Renal cortical epithelial cell (primary cell): Measurements from ENCODE around the gene MLPH. TPM values are rescaled to one million over a fixed set of nuclear protein-coding genes. Genes with fewer than 3 reads are reported as not detected.
A peak's percentile ranks its signal among the peaks of the same experiment; 100 is the strongest.

Source experiments
- DNase-seq: peaks from one replicate; pipeline ENCODE4 v3.0.0-alpha.2; 2011; ENCODE audit warnings: low read depth
- total RNA-seq: library from RNA; depleted of rRNA; stranded (reverse); fragments of >200 nt; gene quantifications from 2 replicates; pipeline ENCODE4 v1.2.3, GENCODE V29; 2014

The MLPH gene
- total RNA-seq, 1 donor from 2014 or later, result 24.6 TPM

DNA sequence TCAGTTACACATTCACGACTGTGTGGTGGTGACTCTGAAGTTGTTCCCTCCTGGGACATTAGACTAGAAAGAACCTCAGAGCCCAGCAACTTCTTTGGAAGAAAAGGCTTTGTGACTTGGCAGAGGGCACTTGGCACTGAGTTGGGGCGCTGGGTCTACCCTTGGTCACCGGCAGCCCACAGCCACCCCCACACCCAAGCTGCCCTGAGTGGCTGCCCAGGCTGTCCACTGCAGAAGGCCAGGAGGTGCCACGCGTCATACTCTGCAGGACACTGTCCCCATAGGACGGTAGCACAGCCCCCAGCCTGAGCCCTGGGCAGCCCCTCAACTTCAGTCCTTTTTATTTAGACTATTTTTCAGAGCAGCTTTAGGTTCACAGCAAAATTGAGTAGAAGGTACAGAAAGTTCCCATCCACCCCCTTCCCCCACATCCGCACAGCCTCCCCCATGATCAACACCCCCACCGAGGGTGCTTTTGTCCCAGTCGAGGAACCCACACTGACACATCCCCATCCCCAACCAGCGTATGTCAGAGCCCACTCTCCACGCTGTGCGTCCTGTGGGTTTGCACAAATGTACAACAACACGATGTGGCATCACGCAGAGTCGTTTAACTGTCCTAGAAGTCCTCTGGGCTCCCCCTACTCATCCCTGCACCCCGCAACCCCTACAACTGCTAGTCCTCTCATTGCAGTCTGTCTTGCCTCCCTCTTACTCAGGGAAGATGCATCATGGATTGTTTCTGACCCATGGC lies 80.4 kb downstream of the MLPH start:
- no peak for DNase-seq

DNA sequence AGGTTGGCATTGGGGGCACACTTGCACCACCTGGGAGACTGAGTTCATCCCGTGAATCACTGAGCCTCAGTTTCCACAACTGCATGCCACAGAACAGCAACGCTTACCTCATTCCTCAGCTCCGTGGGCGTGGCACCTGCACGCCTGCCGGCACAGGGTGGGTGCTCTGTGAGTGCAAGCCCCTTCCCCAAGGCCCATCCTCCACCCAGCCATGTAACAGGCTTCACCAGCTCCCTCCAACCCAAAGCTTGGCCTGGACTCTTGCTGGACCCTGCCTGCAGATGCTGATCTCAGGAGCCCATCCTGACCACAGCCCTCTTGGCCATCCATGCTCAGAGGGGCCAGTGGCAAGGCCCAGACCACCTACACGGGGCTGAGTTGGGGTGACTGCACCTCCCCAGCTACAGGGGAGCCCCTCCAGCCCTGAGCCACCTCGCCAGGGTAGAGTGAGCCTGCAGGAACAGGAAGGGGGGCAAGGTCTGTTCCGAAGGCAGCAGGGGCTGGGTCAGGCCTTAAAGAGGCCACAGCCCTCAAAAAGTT lies 81.1 kb downstream of the MLPH start:
- DNase-seq, result no peak

DNA sequence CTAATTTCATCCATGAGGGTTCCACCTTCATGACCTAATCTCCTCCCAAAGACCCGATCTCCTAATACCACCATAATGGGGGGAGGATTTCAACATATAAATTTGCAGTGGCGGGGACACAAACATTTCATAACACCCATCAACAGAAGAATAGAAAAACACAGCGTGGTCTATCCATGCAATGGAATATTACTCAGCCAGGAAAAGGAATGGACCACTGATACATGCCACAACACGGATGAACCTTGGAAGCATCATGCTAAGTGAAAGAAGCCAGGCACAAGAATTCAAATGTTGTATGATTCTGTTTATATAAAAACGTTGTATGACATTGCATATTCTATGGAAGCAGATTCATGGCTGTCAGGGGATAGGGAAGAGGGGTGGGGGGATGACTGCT lies 82.0 kb downstream of the MLPH start:
- DNase-seq, result no peak

DNA sequence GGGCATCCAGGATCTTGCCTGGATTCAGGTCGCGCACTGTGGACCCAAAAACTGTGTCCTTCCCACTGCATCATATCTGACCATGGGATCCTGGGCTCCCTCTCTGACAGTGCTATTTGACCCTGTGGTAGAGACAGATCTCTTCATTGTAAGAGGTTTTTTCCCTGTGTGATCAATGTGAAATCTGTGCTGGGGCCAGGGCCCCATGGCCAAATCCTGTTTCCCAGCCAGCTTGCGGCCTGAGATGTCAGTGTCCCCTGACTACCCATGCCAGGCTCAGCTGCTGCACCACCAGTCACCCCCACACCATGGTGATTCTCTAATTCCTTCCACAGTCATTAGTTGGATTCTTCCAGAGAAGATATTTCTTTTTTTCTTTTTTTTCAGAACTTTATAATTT lies 82.8 kb downstream of the MLPH start:
- DNase-seq, result no peak

DNA sequence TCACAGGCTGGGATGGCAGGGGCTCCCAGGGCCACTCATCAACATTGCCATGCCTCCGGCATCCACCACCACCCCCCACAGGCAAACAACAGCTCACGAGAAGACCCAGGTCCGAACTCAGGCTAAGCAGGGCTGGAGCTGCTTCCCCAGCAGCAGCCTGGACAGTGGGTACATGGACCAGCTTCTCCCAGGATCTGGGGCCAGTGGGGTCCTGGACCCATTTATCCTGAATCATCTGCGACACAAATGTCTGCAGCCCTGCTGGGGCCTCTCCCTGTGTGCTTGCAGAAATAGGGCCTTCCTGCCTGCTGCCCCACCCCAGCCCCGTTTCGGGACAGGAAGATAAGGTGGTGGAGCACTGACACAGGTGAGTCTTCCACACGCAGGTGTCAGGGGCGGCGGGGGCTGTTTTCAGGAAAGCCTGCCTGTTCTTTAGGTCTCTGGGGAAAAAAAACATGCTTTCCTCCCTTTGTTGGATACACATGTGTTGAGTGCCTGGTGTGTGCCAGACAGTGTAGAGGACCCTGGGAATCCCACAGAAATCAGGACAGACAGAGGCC lies 83.8 kb downstream of the MLPH start:
- no peak for DNase-seq

DNA sequence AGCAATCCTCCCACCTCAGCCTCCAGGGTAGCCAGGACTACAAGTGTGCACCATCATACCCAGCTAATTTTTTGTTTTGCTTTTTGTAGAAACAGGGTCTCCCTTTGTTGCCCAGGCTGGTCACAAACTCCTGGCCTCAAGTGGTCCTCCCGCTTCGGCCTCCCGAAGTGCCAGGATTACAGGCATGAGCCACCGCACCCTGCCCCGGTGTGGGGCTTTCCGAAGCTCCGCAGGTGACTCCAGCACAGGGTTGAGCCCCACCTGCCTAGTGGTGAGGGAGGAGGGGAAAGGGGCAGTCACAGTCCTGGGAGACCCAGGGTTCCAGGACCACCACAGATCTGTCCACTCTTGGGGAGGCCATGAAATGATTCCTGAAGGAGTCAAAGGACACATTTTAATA lies 84.5 kb downstream of the MLPH start:
- DNase-seq, result no peak

DNA sequence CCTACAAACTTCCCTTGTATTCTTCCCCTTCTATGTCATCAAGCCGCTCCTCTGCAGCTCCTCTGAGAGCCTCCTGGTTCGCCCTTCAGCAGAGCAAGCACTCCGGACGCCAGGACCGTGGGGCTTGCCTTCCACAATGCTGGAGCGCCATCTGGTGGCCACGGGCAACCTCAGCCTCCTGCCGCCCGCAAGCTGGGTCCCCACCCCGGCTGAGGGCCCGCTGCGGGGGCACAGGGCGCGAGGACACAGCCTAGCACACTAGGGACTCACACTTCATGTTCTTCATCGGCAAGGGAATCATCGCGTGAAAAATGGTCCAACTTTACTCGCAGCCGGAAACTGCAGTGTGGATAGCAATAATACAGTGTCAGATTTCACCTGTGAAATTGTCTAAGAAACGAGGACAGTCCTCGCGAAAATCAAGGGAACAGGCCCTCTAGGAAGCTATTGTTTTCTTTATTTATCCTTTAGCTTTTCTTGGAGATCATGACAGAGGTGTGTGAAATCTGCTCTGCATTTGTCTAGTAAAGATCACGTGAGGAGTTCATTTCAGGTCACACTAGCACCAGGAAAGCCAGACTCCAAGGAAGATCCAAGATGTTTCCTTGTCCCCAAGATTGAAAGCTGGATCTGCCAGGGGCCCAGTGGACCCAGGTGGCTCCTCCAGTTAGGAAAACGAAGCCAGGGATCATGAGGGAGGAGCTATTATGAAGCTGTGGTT lies 85.1 kb downstream of the MLPH start:
- DNase-seq, result peak; percentile 77

DNA sequence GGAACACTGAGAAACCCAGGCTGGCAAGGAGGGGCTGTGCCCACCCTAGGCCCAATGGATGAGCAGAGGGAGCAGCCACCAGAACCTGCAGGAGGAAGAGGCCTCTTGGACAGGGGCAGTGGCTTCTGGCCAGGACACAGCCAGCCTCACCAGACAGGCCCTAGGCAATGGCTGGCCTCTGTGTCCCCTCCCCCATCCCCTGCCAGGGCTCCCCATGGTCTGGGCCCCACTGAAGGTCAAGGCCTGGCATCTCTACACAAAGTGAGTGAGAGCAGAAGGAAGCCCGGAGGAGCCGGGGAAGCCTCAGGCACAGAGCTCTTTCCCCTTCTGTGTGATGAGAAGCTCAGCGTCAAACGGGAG lies 85.7 kb downstream of the MLPH start:
- DNase-seq, result no peak

DNA sequence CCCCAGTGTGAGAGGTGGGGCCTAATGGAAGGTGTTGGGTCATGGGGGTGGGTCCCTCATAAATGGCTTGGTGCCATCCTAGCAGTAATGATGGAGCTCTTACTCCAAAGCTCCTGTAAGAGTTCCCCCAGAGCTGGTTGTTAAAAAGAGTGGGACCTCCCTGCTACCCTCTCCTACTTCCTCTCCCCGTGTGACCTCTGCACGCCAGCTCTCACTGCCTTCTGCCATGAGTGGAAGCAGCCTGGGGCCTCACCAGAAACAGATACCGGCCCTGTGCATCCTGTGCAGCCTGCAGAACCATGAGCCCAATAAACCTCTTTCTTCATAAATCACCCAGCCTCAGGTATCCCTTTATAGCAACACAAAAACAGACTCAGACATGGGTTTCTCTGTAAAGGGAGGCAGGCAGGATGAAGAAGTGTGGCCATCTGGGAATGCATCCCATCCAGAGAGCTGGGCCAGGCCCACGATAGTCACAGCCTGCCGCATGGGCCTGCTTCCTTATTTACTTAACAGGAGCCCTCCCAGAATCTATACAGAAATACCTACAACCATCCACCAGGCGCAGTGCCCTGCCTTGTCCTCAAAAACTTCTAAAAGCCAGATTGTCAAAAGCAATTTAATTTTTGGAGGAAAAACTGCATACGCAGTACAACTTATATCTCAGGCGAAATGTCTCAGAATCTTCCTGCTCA lies 86.8 kb downstream of the MLPH start:
- DNase-seq, result no peak

DNA sequence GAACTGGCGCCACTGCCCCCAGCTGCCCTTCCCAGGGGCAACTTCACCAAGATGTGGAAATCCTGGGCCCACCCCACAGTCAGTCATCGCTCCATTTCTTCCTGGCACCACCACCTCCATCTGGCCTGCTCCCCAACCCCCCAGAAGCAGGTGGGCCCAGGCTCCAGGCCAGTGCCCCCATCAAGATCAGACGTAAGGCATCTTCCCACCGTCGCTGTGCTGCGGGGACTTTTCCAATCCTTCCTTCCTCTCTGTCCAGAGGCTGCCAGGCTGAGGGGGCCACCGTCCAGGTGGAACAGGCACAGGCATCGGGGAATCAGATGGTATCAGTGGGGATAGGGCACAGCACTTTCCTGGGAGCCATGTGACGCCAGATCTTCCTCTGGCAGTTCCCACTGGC lies 87.4 kb downstream of the MLPH start:
- no peak for DNase-seq

DNA sequence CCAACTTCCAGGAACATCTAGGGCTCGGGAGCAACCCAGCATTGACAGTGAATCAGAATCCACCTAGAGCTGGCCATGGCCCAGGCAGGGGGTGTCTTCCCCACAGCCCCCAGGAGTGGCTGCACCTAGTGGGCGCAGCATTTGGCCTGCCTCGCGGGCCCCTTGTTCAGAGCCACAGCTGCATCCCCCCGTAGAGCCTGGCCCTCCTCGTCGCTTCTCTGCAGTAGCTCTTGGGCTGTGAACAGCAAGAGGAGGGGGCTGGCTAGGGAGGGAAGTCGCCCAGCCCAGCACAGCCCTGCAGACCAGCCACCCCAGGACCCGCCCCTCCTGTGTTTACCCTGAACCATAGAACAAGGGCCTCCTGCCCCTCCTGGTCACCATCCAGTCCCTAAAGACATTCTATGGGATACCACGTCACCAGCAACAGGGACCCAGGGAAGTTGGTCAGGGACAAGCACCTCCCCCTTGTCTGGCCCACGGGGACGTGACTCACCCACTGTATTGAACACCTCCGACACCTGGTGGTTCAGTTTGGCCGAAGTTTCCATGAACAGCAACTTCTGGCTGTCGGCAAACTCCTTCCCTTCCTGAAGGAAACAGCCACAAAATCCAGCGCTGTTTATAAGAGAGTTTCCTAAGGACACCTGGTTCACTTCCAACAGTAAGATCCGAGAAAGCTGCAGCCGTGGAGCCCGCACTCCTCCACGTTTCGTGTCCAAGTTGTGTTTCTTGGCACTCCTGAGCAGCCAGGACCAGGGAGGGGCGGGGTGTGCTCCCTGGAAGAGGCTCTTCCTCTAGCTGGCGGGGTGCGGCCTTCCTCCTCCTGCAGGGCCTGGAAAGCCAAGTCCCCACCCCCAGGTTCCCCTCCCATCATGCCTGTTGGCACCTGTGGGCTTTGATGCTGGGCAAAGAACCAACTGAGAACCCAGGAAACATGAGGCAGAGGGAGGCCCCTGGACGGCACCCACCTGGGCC lies 88.1 kb downstream of the MLPH start:
- peak; percentile 27 for DNase-seq

DNA sequence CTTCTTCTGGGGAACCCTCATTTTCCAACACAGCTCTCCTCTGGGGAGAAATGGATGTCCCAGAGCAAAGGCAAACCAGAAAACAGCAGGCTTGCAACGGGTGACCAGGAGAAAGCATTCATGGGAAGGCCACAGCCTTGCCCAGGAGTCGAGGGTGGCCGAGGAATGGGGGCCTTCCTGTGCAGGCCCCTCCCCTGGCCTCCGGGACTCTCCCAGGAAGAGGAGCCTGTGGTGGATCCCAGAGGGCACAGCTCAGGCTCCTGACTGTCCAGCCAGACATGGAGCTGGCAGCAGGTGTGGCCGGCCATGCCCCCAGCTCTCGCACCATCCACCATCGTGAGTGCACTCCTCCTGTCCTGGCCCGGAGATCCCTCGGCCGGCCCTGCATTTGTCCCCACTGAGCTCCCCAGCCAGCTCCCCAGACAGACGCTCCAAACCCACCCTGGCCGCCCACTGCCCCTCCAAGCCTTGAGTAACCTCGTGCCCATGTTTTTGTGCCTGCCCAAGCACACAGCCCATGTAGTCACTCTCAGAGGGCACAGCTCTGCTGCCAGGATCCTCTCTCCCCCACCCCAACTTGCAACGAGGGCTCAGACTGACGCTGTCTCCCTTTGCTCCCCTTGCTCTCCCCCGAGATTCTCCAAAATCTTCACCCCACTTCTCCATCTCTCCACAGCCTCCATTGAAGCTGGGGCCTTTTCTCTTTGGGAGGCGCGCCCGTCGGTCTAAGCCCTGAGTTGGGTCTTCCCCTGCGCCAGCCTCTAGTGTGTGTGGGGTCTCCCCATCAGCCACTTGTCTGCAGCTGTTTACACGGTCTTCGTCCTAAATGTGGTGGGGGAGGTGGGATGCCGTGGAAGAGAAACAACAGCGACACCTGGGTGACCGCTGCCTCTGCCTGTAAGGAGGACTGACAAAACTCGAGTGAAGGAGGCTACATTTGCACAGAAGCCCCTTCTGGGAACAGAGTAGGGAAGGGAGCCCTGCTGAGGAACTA lies 89.1 kb downstream of the MLPH start:
- DNase-seq, result no peak

DNA sequence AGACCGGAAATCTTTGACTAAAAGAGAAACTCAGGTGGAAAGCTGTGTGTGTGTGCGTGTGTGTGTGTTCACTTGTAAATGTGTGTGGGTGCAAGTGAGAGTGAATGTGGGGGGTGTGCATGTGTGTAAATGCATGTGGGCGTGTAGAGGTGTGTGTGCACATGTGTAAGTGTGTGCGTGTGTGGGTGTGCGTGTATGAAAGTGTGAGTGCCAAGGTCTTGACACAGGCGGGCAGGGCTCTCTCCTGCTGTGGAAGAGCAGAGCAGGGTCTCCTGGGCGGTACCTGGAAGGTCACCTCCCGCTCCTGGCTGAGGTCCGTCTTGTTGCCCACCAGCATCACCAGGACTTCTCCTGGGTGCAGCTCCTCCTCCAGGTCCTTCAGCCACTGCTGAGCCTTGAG lies 89.9 kb downstream of the MLPH start:
- DNase-seq, result no peak

DNA sequence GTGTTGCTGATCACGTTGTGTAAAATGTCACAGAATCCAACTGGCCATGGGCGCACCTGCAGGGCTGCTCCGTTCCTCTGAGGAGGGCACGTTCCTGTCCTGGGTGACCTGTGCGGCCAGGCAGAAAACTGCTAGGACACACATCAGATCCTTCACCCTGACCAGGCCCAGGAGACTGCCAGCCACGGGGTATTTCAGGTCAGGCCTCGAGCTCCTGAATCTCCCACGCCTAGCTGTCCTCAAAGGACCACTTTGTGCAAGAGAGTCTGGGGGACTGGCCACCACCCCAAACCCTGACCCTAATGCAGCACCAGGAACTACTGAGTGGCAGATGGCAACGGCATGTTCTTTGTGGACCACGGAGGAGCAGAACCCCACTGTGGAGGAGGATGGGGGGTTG lies 90.4 kb downstream of the MLPH start:
- DNase-seq, result no peak

DNA sequence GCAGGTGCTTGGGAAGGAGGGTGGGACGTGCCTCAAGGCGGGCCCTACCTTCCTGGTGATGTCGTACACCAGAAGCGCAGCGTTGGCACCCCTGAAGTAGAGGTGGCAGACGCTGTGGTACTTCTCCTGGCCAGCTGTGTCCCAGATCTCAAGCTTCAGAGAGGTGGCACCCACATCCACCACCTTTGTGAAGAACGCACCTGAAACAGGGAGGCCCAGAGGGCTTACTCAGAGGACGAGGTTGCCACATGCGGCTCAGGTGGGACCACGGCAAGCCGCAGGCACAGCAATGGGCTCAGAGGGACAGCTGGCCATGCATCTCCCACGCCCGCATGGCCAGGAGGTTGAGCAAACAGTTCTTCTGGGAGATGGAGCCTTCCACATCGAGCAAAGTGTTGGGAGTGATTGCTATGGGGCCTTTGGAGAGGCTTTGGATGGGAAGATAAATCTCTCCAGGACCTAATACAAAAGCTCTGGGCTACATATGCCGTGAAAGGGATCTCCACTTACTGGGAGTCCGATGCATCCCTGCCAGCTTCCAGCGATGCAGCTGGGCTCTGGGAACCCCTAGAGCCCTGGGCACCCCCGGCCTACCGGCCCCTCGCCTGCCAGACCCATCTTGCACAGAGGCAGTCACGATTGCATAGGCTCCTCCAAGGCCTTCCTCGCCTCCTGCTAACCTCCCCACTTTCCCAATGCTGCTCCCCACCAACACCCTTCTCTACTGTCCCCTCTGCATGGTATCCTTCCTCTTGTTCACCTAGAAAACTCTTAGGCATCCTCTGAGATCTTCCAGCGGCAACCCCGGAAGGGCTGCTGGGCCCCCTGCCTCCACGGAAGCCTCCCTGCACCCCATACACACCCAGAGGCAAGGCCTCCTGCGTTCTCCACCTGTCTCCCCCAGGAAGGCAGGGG lies 91.2 kb downstream of the MLPH start:
- DNase-seq, result no peak

DNA sequence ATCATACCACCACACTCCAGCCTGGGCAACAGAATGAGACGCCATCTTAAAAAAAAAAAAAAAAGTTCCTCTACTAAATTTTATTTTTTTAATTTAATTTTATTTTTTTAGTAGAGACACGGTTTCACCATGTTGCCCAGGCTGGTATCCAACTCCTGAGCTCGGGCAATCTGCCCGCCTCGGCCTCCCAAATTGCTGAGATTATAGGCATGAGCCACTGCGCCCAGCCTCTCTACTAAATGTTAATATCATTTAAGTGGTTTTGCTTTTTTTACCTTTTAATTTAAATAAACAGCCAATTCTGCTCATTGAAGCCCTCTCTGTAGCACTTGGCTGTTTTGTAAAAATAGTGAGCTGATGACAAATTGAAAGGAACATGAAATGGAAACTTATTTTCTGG lies 94.3 kb downstream of the MLPH start:
- DNase-seq, result no peak

DNA sequence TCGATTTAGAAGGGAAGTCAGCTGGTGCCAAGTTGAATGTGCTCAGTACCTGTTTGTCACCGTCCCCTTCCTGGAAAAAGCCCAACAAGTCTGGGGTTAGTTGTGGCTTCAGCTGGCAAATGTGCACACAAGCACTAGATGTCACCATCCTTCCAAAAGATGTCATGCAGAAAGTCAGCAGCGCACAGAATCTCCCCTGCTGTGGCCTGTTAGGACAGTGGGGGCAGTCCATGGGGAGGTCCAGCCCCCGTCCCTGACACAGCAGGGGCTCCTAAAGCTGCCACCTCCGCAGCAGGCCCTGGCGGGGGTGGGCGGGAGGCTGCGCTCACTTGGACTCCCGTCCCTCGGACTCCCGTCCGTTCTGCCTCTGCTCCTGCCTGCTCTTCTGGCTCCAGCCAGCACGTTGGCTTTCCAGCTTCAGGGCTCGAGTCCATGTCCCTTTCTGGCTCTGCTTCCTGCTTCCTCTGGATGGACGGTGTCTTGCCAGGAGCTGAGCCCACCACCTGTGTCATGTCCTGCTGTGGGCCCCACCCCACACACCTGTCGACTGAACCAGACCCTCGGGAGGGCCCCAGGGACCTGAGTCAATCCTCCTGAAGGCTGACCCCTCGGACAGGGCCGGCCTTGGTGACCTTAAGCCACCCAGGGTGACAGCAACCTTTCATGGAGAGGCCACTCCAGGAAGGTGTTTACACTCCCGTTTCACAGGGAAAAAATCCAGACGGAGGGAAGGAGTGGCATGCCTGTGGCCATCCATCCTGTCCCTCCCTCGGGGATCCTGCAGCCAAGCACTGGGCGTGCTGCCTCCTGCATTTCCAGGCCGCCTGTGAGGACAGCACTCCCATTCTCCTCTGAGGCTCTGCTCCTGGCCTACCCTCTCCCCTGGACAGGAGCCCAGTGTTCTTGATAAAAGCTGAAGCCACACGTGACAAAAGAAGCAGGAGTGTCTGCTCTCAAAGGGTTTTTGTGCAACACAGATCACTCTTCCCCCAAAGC lies 95.0 kb downstream of the MLPH start:
- peak; percentile 51 for DNase-seq
